Stimulated activated CD4-positive, alpha-beta T cell treated with anti-CD3 and anti-CD28 coated beads, TNF-alpha, amount 100 ng/mL, for 4 hours (primary cell): ENCODE measurements around the gene ABO.
"Not testable (repeated sequence)": the region's sequence is repeated elsewhere in the genome, so short reads cannot be mapped to it uniquely, and the experiment has no call there.

Experiments used
- DNase-seq, 3 experiments: peaks; one replicate each; pipeline ENCODE4 v3.0.0-alpha.2; 2020; ENCODE audit warnings: low read depth in 3 of 3

Gene ABO

DNA sequence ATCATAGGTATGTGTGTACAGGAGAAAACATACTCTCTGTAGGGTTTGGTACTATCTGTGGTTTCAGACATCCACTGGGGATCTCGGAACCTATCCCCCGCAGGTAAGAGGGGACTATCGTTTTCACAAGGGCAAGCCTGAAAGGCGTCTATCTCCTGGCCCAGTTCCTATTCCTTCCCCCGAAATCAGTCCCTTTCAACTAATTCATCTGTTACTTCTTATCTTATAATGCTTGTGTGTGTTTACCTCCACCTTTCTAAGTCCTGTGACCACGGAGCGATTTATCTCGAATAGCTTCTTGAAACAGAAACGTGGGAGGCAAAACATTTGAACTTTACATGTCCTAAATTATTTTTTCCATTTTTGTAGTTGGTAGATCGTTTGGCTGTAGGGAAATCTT, 11.4 kb downstream of the ABO start:
- no peak for DNase-seq

DNA sequence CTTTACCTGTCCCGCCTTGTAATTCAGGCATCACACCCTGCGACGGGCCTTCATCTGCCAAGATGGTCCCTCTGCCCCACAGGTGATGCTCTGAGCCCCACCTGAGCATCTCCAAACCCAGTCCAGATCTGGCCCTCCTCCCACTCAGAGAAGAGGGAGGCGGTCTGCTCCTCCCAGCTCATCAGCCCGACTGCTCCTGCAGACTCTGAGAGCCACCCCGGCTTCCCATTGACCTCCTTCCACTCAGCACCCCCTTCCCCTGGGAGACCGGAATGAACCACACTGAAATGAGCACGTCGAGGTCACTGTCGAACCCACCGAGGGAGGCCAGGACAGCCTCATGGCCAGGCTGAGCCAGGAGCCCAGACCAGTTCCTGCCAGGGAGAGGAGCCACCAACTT, 12.8 kb downstream of the ABO start:
- no peak for DNase-seq

DNA sequence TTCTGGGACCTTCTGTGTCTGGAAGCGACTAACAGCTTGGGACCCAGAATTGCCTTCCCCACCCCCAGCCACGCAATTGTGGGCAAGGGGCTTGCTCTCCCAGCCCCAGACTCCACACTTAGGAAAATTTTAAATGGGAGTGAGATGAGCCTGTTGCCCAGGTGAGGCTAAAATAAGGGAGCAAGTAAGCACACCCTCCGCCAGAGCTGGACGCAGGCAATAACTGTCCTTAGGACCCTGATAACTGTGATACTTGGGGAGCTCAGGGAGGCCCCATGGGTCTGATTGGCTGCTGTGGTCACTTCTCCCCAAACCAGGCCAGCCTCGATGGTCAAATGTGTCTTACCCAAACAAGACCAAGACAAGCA, 13.3 kb downstream of the ABO start:
- no peak for DNase-seq

DNA sequence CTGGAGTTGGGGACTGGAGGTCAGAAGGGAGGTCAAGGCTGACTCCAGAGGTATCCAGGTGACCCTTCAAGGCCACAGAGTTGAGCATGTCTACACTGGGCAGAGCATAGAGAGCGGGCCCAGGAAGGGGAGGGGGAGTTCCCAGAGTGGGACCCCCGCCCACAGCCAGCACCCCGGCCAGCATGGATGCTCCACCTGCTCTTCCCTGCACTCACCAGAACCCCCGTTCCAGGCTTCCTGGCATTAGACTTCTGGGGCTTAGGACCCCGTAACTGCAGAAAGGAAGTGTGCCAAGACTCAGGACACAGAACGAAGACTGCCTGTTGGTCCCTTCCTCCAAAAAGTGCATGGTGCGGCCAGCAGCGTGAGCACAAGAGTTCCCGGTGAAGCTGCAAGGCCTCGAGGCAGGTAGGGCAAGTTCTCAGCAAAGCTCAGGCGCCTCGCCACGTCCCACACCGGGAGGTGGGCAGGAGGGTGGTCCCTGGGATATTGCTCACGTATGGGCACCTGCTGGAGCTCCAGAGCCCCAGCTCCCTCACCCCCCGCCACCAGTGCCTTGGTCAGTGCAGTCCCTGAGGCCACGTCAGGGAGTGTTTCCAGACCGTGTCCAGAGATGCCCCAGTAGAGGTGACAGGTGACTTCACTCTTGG, 13.8 kb downstream of the ABO start:
- DNase-seq = no peak

DNA sequence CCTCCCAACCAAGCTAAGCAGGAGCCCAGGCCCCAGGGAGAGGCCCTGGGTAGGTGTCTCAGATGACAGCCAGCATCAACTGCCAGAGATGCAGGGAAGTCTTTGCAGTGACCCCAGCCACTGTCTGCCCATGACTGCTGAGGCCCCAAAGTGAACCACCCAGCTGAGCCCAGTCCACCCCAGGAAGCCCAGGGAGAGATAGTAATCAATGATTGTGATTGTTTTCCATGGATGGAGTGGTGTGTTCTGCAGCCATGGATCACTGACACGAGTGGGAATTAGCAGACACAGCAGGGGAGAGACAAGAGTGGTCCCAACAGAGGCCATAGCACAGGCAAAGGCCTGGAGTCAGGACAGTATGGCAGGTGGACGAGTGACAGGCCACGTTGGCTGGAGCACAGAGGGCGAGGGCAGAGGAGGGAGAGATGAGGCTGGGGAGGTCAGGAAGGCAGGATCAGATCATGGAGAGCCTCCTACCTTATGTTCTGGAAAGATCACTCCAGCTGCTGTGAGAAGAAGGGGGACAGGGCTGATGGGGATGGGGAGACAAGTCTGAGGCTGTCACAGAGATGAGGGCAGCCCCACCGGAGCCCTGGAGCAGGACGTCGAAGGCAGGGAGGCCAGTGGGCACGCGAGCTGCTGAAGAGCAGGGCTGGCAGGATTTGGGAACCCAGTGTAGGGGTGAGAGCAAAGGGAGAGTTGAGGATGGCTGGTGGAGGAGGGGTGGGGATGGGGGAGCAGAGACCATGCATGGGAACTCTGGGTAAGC, 14.5 kb downstream of the ABO start:
- no peak for DNase-seq

DNA sequence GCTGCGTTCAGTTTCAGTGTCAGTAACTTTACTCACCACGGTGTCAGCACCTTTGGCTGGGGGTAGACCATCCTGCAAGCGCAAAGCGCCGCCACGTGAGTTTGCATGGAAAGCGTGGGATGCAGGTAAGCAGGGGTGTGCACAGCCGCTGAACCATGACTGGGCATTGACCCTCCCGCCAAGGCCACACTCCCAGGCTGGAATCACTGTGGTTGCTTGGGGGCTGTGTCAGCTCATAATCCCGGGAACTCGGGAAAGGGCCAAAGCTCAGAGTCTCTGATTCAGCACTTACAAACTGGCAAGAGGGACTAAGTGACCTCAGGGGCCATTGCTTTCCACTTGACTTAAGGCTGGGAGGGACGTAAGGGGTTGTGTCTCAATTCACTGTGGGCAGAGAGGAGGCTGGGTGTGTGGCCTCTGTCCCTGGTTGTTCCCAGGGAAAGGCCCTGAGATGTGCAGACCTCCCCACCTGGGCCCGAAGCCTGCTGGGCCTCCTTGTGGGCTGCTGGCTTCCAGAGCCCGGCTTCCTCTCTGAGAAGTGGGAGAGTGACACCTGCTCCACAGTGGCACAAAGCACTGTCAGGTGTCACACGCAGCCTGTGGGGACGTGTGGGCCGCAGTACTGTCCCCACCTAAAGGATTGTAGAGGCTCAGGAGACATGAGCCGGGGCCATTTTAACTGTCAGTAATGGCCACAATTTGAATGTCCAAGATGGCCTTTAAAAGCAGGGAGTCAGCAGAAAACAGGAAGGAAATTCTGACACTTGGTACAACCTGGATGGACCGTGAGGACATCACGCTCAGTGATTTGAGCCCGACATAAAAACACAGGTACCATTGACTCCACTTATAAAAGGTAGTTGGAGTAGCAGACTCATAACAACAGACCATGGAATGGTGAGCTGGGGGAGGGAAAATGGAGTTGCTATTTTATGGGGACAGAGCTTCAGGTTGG, 16.7 kb downstream of the ABO start:
- DNase-seq = no peak

DNA sequence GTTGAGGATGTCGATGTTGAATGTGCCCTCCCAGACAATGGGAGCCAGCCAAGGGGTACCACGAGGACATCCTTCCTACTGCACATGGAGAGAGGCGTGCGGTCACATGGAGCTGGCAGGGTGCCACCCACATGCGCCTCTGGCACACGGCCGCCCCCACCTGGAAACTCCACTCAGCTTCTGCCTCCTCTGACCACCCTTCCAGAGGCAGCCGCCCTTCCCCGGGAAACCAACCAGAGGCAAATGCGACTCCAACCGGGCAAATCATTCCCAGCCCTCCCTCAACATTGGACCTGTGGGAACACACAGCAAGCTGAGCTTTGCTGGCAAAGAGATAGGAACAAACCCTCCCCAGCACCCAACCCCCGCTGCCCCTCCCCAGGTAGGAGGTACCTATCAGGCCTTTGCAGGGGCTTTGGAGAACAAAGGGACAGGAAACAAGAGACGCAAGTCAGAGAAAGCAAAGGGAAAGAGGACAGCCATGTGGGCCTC, 17.5 kb downstream of the ABO start:
- DNase-seq = no peak

DNA sequence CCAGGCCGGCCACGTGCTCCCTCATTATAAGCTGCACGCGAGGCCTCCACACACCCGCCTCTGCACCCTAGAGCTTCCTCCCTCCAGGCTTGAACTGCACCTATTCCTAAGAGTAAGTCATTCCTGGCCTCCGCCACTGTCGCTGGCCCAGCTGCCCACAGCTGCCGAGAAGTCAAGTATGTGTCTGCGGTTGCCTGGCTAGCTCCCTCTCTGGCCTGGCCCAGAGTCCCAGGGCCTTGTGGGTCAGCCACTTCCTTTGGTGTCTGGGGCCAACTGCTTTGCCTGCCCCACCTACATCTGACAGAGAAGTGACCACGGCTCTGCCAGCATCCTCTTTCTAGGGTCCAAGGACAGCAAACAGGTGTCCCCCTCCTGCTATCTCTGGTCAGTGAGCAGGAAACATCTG, 18.3 kb downstream of the ABO start:
- no peak for DNase-seq

DNA sequence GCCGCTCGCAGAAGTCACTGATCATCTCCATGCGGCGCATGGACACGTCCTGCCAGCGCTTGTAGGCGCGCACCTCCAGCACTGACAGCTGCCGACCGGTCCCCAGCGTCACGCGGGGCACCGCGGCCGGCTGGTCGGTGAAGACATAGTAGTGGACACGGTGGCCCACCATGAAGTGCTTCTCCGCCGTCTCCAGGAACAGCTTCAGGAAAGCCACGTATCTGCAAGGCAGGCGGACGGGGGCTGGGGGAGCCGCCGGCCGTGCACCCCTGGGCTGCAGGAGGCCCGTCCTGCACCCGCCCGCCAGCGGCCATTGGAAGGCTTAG, 18.9 kb downstream of the ABO start:
- DNase-seq = no peak

DNA sequence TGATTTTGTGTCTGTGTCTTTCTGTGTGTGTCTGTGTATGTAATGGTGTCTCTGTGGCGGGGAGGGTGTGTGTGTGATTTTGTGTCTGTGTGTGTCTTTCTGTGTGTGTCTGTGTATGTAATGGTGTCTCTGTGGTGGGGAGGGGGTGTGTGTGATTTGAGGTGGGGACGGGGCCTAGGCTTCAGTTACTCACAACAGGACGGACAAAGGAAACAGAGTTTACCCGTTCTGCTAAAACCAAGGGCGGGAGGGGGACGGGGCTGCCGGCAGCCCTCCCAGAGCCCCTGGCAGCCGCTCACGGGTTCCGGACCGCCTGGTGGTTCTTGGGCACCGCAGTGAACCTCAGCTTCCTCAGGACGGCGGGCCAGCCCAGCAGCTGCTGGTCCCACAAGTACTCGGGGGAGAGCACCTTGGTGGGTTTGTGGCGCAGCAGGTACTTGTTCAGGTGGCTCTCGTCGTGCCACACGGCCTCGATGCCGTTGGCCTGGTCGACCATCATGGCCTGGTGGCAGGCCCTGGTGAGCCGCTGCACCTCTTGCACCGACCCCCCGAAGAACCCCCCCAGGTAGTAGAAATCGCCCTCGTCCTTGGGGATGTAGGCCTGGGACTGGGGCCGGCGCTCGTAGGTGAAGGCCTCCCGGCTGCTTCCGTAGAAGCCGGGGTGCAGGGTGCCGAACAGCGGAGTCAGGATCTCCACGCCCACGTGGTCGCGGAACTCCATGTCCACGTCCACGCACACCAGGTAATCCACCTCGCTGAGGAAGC, 19.4 kb downstream of the ABO start:
- no peak for DNase-seq

DNA sequence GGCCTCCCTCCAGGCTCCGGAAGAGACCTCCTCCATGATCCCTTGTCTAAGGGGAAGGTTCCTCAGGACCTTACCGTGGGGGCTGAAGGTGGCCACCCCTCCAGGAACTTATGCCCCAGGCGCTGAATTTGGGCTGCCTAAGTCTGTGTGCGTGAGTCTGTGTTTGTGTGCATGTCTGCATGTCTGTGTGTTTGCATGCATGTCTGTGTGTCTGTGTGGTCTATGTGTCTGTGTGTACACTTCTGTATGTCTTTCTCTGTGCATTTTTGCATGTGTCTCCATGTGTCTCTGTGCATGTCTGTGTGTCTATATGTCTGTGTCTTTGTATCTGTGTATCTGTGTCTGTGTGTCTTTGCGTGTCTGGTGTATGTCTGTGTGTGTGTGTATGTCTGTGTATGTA, 20.5 kb downstream of the ABO start:
- no peak for DNase-seq

DNA sequence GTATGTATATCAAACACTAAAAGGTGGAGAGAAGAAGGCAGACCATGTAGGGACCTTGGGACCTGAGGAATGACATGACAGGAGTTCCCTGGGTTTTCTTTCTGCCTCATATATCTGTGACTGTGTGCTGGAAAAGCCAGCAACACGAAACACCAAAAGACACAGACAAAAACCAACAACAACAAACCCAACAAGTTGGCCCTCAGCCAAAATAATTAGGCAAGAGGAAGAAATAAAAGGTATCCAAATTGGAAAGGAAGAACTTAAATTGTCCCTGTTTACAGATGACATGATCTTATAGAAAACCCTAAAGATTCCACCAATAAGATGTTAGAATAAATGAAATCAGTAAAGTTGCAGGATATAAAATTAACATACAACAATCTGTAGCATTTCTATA, 21.7 kb downstream of the ABO start:
- no peak for DNase-seq

DNA sequence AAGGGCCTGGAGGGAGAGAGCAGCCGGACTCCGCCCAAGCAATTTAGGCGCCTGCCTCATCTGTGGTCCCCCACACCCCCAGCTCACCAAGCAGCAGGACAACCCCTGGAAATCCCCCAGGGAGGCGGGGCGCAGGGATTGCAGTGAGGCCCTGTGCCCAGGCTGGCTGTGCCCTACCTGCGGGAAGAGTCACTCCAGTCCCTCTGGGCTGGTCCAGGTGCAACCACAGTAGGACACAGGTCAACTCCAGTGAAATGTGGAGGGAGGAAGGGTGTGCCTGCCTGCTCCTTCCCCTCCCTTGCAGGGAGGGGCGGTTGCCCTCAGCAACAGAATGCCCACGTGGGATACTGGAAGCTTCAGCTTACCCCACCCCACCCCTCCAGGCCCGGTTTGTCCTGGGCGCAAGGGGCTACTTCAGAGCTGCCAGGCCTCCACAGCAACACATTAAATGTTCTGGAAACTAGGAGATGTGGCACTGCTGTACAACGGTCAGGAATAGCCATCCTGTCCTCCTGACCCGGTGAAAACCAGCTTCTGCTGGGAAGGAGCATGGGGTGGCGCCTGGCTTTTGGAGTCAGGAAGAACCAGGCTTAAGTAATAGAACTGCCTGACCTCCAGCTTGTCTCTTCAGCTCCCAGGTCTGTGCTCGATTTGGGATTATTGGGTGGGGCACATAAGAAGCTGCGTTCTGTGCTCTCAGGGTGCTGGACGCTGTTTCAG, 22.5 kb downstream of the ABO start:
- no peak for DNase-seq

DNA sequence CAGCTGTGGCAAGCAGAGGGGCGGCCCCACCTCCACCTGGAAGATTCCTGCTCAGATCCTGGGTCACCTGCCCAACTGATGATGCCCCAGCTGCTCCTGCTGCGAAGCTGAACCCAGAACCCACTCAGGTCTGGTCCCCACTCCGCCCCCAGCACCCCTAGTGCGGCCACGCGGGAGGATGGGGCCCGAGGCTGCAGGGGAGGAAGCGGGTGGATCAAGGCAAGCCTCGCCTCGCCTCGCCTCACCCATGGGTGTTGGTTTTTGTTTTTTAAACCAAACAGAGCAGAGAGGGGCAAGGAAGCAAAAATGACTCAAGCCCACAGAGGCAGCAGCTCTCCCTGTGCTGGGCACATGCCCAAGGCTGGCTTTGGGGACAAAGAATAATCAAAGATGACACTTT, 23.2 kb downstream of the ABO start:
- DNase-seq = no peak

DNA sequence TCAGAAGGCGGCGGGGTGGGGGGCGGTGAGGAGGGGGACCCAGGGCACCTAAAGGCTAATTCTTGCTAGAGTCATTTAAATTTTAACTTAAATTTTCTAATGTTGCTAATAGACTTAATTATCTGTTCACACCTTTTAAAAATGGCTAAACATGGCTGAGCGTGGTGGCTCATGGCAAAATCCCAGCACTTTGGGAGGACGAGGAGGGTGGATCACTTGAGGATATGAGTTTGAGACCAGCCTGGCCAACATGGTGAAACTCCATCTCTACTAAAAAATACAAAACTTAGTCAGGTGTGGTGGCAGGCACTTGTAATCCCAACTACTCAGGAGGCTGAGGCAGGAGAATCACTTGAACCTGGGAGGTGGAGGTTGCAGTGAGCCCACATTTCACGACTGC, 23.8 kb downstream of the ABO start:
- DNase-seq = not testable (repeated sequence)

DNA sequence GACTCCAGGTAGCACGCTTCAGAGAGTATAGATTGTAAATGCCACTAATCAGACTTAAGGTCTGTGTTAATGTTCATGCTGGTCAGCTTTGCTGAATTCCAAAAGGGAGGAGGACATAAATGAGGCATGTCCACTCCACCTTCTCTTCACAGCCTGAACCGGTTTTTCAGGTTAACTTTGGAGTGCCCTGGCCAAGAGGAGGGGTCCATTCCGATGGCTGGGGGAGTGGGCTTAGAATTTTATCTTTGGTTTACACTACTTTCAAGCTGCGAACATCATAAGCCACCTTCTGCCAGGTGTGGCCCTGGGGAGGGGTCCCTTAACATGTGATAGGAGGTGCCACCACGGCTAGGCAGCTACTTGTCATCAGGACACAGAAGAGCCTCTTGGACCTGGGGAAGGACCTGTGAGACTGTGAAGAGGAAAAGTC, 24.2 kb downstream of the ABO start:
- DNase-seq = no peak

DNA sequence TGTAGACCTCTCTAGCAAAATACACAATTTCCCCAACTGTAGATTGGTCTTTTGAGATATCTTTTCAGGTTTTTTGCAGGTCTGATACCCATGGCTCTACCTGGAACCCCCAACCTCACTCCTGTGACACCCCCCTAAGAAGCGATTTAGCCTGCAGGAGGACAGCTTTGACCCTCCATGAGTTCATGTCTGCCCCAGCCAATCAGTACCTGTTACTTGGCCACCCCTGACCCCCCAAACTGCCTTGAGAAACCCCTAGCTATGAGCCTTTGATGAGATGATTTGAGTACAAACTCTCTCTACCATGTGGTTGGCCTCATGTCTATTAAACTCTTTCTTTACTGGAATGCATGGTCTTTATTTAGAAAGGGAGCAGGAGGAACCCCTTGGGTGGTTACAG, 25.7 kb downstream of the ABO start:
- no peak for DNase-seq

DNA sequence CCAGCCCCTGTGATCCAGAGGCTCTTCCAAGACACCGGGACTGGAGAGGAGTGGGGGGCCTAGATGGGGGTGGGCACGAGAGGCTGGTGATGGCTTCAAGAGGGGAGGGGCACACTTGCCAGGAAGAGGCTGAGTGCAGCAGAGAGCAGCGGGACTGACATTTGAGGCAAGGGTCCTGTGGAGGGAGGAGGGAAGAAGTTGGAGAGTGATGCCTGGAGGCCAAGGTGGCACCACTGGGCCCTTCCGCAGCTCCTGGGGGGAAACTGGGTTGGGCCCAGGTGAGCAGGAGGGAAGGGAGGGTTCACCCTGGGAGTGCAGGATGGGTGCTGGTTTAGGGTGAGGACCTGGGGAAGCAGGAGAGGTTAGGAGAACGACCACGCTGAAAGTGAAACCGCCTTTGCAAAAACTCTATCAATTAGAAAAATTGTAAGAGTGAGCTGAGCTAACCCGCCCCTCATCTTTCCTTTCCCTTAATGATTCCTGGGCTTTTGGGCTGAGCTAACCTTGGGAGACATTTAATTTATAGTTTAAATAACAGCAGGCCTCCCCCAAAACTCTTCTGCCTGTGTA, 26.2 kb downstream of the ABO start:
- no peak for DNase-seq

DNA sequence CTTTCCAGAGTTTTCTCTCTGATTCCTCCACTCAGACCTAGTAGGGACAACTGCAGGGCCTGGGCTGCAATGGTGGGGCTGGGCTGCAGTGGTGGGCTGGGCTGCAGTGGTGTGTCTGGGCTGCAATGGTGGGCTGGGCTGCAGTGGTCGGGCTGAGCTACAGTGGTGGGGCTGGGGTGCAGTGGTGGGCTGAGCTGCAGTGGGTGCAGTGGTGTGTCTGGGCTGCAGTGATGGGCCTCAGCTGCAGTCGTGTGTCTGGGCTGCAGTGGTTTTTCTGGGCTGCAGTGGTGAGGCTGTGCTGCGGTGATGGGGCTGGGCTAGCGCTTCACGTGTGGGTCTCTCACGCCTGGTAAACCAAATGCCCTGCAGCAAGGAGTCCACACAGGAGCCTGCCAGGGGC, 27.4 kb downstream of the ABO start:
- DNase-seq = no peak

DNA sequence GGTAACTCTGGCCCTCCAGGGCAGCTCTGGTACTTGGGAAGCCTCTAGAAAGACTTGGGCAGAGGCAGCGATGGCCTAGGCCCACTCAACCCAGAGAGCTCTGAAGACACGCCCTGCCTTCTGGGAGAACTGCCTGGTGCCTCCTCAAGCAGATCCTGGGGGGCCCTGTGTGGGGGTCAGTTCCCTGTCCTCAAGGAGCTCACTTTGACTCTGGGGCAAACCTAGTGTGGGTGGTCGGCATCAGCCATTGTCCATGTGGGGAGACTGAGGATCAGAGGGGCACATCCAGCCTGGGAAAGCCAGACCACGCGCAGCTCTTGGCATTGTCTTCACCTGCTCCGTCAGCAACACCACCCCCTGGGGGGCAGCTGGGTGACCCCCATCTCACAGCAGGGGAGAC, 28.0 kb downstream of the ABO start:
- DNase-seq = no peak

DNA sequence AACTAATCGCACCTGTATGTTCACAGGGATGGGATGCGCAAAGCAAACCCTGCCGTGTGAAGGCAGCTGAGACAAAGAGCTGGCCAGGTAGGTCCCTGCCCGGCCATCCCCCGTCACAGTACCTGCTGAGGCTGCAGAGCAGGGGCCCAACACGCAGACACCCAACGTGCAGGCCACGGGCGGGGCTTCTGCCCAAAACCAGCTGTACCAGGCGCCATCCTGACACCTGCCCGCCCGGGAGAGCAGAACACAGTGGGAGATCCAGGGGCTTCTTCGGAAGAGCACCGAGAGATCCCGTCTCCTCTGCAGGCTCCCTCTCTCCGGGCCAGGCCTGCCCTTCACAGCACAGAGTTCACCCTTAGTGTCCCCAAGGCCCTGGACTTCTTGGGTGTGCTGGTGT, 28.4 kb downstream of the ABO start:
- DNase-seq = no peak
